HEK293T (cell line): Measurements from ENCODE around the gene FMO3.

Source experiments
- CTBP1 ChIP-seq: fragments of 450-650 bp; IDR thresholded peaks from 2 replicates; pipeline ENCODE4 v1.6.1; 2016; ENCODE audit warnings: borderline replicate concordance
- FOXM1 ChIP-seq: fragments of 450-650 bp; IDR thresholded peaks from 2 replicates; pipeline ENCODE4 v1.6.1; 2017; ENCODE audit warnings: mild to moderate bottlenecking, borderline replicate concordance
- LEF1 ChIP-seq: fragments of 450-650 bp; IDR thresholded peaks from 2 replicates; pipeline ENCODE4 v1.6.1; 2017; ENCODE audit warnings: mild to moderate bottlenecking, borderline replicate concordance
- NFRKB ChIP-seq: fragments of 450-650 bp; IDR thresholded peaks from 2 replicates; pipeline ENCODE4 v1.6.1; 2016; ENCODE audit warnings: mild to moderate bottlenecking, moderate library complexity
- SP1 ChIP-seq: fragments of 450-650 bp; IDR thresholded peaks from 2 replicates; pipeline ENCODE4 v1.6.1; 2017
- TF ChIP-seq, protein P1 (sequence below): fragments of 450-650 bp; IDR thresholded peaks from 2 replicates; pipeline ENCODE4 v1.6.1; 2016

DNA sequence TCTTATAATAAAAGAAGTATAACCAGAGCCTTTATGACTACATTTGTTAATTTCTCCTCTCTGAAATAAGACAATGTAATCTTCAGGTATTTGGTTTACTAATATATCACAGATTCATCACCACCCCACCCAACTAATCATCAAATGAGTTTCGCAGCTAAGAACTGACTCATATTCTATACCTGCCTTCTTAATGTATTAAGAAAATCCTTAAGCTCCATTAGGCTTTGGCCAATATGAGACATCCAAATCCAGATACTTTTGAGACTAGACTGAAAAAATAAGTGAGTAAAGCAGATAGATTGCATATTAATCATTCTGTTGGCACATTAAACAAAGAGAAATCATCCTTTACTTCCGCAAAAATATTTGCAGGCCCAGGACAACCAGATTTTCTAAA, 75.7 kb downstream of the FMO3 start:
- TF ChIP-seq NFRKB (no peak), SP1 (no peak), CTBP1 (no peak), FOXM1 (no peak), LEF1 (no peak)
- TF ChIP-seq, protein P1, sequence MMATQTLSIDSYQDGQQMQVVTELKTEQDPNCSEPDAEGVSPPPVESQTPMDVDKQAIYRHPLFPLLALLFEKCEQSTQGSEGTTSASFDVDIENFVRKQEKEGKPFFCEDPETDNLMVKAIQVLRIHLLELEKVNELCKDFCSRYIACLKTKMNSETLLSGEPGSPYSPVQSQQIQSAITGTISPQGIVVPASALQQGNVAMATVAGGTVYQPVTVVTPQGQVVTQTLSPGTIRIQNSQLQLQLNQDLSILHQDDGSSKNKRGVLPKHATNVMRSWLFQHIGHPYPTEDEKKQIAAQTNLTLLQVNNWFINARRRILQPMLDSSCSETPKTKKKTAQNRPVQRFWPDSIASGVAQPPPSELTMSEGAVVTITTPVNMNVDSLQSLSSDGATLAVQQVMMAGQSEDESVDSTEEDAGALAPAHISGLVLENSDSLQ, result no peak
